Measurements from ENCODE around the gene MMP27. TPM values are rescaled to one million over a fixed set of nuclear protein-coding genes. Genes with fewer than 3 reads are reported as not detected.

The MMP27 gene
- total and polyA plus RNA-seq, 8 donors: not detected

- intact Hi-C loops (cut with DNase I; ENCODE audit: low total_unique reads): no loop called here
- TF ChIP-seq POLR2AphosphoS5 (IDR thresholded peaks at IDR 0.05) (no peak), POLR2A (IDR thresholded peaks at IDR 0.05) (no peak), EP300 (IDR thresholded peaks at IDR 0.05) (no peak)
- TF ChIP-seq, protein P1, sequence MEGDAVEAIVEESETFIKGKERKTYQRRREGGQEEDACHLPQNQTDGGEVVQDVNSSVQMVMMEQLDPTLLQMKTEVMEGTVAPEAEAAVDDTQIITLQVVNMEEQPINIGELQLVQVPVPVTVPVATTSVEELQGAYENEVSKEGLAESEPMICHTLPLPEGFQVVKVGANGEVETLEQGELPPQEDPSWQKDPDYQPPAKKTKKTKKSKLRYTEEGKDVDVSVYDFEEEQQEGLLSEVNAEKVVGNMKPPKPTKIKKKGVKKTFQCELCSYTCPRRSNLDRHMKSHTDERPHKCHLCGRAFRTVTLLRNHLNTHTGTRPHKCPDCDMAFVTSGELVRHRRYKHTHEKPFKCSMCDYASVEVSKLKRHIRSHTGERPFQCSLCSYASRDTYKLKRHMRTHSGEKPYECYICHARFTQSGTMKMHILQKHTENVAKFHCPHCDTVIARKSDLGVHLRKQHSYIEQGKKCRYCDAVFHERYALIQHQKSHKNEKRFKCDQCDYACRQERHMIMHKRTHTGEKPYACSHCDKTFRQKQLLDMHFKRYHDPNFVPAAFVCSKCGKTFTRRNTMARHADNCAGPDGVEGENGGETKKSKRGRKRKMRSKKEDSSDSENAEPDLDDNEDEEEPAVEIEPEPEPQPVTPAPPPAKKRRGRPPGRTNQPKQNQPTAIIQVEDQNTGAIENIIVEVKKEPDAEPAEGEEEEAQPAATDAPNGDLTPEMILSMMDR (IDR thresholded peaks at IDR 0.05): no peak
- peaks cover 0 to 5% (median 2%) of the 10 kb centered on the region in 4 donors for H3K9me3 ChIP-seq
- no peaks in the 10 kb centered on the region for H3K36me3 ChIP-seq
- H3K4me3 ChIP-seq: no peak within 1 kb of the TSS
- no peaks in the 10 kb centered on the region for H3K27me3 ChIP-seq
- H3K4me1 ChIP-seq: no peaks in the 10 kb centered on the region
- WGBS, 5 donors: 39 to 73% (median 47%) methylated on average over 2 of the region's 2 CpGs
- no peak for DNase-seq
- no peak within 1 kb of the TSS for H3K27ac ChIP-seq
Observed at GRCh38 chr11:102724904-102725500, 19.4 kb upstream of the MMP27 start, which contains the start of gene MMP8. Gene MMP8, minus strand, starts transcription at chr11:102724954. Its CDS starts 99 bp downstream, at chr11:102724855.

DNA sequence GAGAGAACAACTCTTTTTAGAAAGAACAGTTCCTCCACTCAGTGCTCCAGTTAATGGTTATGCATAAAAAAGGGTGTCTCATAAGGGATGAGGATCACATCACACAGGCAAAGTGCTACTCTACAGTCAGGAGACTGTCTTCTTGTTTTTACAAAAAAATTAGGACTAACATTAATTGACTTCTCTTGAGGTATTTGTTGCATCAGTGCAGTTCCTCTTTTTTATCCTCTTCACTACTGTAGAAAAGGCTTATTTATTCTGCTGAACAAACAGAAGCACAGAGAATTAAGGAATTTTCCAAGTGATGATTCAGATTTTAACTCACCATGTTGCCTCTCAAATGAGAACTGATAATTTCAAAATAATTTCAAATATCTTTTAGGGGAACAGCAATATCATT lies 17.3 kb upstream of the MMP27 start:
- DNase-seq: no peak
- Histone ChIP-seq H3K27ac (no peak overlapping the region), H3K4me1 (no peaks in the 10 kb centered on the region), H3K9me3 (peaks cover 0 to 5% (median 2%) of the 10 kb centered on the region in 4 donors), H3K27me3 (no peaks in the 10 kb centered on the region), H3K36me3 (no peaks in the 10 kb centered on the region), H3K4me3 (no peak overlapping the region)
- intact Hi-C loops (cut with DNase I; ENCODE audit: low total_unique reads): no loop called here
- TF ChIP-seq POLR2AphosphoS5 (IDR thresholded peaks at IDR 0.05) (no peak), EP300 (IDR thresholded peaks at IDR 0.05) (no peak), POLR2A (IDR thresholded peaks at IDR 0.05) (no peak)
- TF ChIP-seq, protein P1 (IDR thresholded peaks at IDR 0.05): no peak

GRCh38 chr11:102719620-102720277 lies 14.2 kb upstream of the MMP27 start:
- intact Hi-C loops (cut with DNase I; ENCODE audit: low total_unique reads): no loop called here
- H3K4me1 ChIP-seq: no peaks in the 10 kb centered on the region

DNA sequence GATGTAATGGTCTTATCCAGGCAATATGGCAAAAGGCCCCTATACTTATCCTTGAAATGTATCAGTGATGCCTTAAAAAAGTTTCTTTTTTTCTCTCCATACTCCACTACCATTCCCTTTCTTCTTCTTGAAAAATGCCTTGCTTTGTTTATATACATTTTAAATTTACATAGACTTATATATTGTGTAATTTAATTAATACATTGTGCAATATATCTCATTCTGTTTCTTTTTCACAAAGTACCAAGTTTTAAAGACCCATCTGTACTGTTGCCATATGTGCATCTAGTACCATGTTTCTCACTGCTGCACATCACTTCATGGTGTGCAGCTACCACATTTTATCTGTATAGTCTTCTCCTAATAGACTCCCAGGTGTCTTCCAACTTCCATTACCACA lies 11.7 kb upstream of the MMP27 start:
- Histone ChIP-seq H3K4me3 (no peak overlapping the region), H3K9me3 (no peaks in the 10 kb centered on the region), H3K36me3 (no peaks in the 10 kb centered on the region), H3K4me1 (no peaks in the 10 kb centered on the region), H3K27ac (no peak overlapping the region), H3K27me3 (no peaks in the 10 kb centered on the region)
- TF ChIP-seq EP300 (IDR thresholded peaks at IDR 0.05) (no peak), POLR2A (IDR thresholded peaks at IDR 0.05) (no peak), POLR2AphosphoS5 (IDR thresholded peaks at IDR 0.05) (no peak)
- TF ChIP-seq, protein P1 (IDR thresholded peaks at IDR 0.05): no peak
- intact Hi-C loops (cut with DNase I; ENCODE audit: low total_unique reads): no loop called here
- DNase-seq: no peak

More at GRCh38 chr11:102719620-102720277, 14.2 kb upstream of the MMP27 start:
- H3K36me3 ChIP-seq: no peaks in the 10 kb centered on the region
- no peak for DNase-seq
- H3K27me3 ChIP-seq: no peaks in the 10 kb centered on the region
- H3K27ac ChIP-seq: no peak overlapping the region
- 51 to 69% (median 63%) methylated on average over 4 of the region's 4 CpGs for WGBS, 5 donors
- H3K4me3 ChIP-seq: no peak overlapping the region
- peaks cover 0 to 5% (median 2%) of the 10 kb centered on the region in 4 donors for H3K9me3 ChIP-seq
- TF ChIP-seq EP300 (IDR thresholded peaks at IDR 0.05) (no peak), POLR2A (IDR thresholded peaks at IDR 0.05) (no peak), POLR2AphosphoS5 (IDR thresholded peaks at IDR 0.05) (no peak)
- TF ChIP-seq, protein P1 (IDR thresholded peaks at IDR 0.05): no peak
